K562 (cell line): ENCODE measurements around the gene ZNF627. TPM values are rescaled to one million over a fixed set of nuclear protein-coding genes. Genes with fewer than 3 reads are reported as not detected.

Experiments
- ATAC-seq: fragments of 200-7000 bp; cut with Tn5 transposase; 3 replicates; pipeline ENCODE4 v1.9.1; 2020; ENCODE audit warnings: moderate library complexity
- BruUV-seq: library from RNA; stranded (reverse); fragments of 400-500 nt; replicated peaks from 2 replicates; lab custom pipeline; 2021; lab: Mats Ljungman, UMichigan
- CTCF ChIA-PET: fragments of 300-600 bp; formaldehyde crosslinking; extraction: SDS; loops from one replicate; lab custom pipeline; 2021; ENCODE audit warnings: low intra/inter-chr PET ratio; lab: Yijun Ruan, JAX
- POLR2A ChIA-PET: fragments of 300-600, 350-650 bp; sonication (Branson Sonifier 250); formaldehyde crosslinking; extraction: SDS; loops from one replicate; lab custom pipeline; 2021; ENCODE audit warnings: antibody characterized with exemption, inconsistent platforms; lab: Yijun Ruan, JAX
- DNase-seq, 4 experiments: peaks; one replicate each; pipeline versions ENCODE4 v3.0.0 to v3.0.0-alpha.2; 2011 to 2018; ENCODE audit warnings: low spot score in 3 of 4, mixed read lengths in 3 of 4; ENCODE audit errors: extremely low read depth in 1 of 4
- FAIRE-seq: peaks from 2 replicates; lab custom pipeline; 2011; peaks lifted over from hg19 to GRCh38; lab: Jason Lieb, UNC
- H2AFZ ChIP-seq: 2 replicates; pipeline ENCODE4 v1.6.0; 2011; ENCODE audit warnings: low read depth, low read length, control low read depth, inconsistent platforms
- H3K27ac ChIP-seq: fragments of 200-600 bp; 3 replicates; pipeline ENCODE4 v1.8.0; 2011; ENCODE audit warnings: low read depth, mild to moderate bottlenecking, control low read depth, inconsistent platforms, low read length, moderate library complexity, mixed read lengths; ENCODE audit errors: extremely low read depth
- H3K27me3 ChIP-seq, 2 experiments: fragments of 300-600 bp in 1 of 2; 2 replicates in 1 of 2; 3 replicates in 1 of 2; pipeline versions ENCODE4 v1.6.0 to v1.8.0; 2011; ENCODE audit warnings: inconsistent platforms in 2 of 2, low read length in 2 of 2, mild to moderate bottlenecking in 1 of 2, mixed read lengths in 1 of 2, moderate library complexity in 1 of 2; ENCODE audit not compliant: control insufficient read depth in 2 of 2, insufficient read depth in 2 of 2
- H3K36me3 ChIP-seq: fragments of 300-600 bp; 3 replicates; pipeline ENCODE4 v1.8.0; 2011; ENCODE audit warnings: mild to moderate bottlenecking, low read length, inconsistent platforms; ENCODE audit not compliant: control insufficient read depth, insufficient read depth
- H3K4me1 ChIP-seq, 2 experiments: fragments of 200-600 bp in 1 of 2; replicated peaks in 1 of 2; 2 replicates in 1 of 2; 3 replicates in 1 of 2; pipeline versions ENCODE4 v1.5.1 to v1.8.0; 2011; ENCODE audit warnings: inconsistent platforms in 2 of 2, low read length in 2 of 2, mild to moderate bottlenecking in 1 of 2, mixed read lengths in 1 of 2, moderate library complexity in 1 of 2; ENCODE audit not compliant: control insufficient read depth in 2 of 2, insufficient read depth in 2 of 2
- H3K4me2 ChIP-seq: 2 replicates; pipeline ENCODE4 v1.6.1; 2011; ENCODE audit warnings: low read length, control low read depth, inconsistent platforms, mixed read lengths; ENCODE audit not compliant: insufficient read depth
- H3K4me3 ChIP-seq: fragments of 200-600 bp; sonication (generic), shearing (Covaris generic); 2 replicates; pipeline ENCODE4 v1.5.1; 2016; ENCODE audit warnings: control low read depth, inconsistent platforms
- H3K79me2 ChIP-seq: fragments of 200-600 bp; 3 replicates; pipeline ENCODE4 v1.8.0; 2011; ENCODE audit warnings: low read length, inconsistent platforms; ENCODE audit not compliant: control insufficient read depth, insufficient read depth
- H3K9ac ChIP-seq, 2 experiments: 2 replicates each; pipeline versions ENCODE4 v1.6.0 to v1.6.1; 2011; ENCODE audit warnings: low read depth in 2 of 2, low read length in 2 of 2, control low read depth in 1 of 2, inconsistent platforms in 1 of 2, mild to moderate bottlenecking in 1 of 2, mixed read lengths in 1 of 2; ENCODE audit not compliant: insufficient read depth in 1 of 2
- H3K9me1 ChIP-seq: one replicate; pipeline ENCODE4 v1.6.0; 2011; ENCODE audit warnings: inconsistent platforms, mild to moderate bottlenecking, low read length, moderate library complexity; ENCODE audit not compliant: control insufficient read depth, insufficient read depth
- H3K9me3 ChIP-seq: replicated peaks from 2 replicates; pipeline ENCODE4 v1.5.1; 2011; ENCODE audit warnings: low read depth, low read length, inconsistent platforms; ENCODE audit not compliant: control insufficient read depth, insufficient read depth
- H4K20me1 ChIP-seq: replicated peaks from 2 replicates; pipeline ENCODE4 v1.6.1; 2011; ENCODE audit warnings: low read length, inconsistent platforms, mixed read lengths; ENCODE audit not compliant: control insufficient read depth, insufficient read depth
- BCL6 ChIP-seq: fragments of 250-450 bp; sonication (Bioruptor Pico); IDR thresholded peaks from 2 replicates; pipeline ENCODE4 v1.4.0; 2020
- CBFA2T3 ChIP-seq: fragments of 450-650 bp; IDR thresholded peaks from 2 replicates; pipeline ENCODE4 v1.6.1; 2017
- CHD1 ChIP-seq: fragments of 200-600 bp; sonication (generic); IDR thresholded peaks from one replicate; pipeline ENCODE4 v1.6.1; 2012; ENCODE audit warnings: mild to moderate bottlenecking, moderate library complexity, low read length, inconsistent platforms
- ETV1 ChIP-seq: fragments of 450-650 bp; conservative IDR thresholded peaks from 2 replicates; pipeline ENCODE4 v1.6.1; 2016; ENCODE audit warnings: missing genetic modification characterization, control low read depth, low read depth, missing compliant biosample characterization
- HNRNPUL1 ChIP-seq: fragments of 200-400 bp; formaldehyde crosslinking; IDR thresholded peaks from 2 replicates; pipeline ENCODE4 v1.6.1; 2017; ENCODE audit warnings: low read length
- KLF10 ChIP-seq: fragments of 250-450 bp; sonication (Bioruptor Pico); IDR thresholded peaks from 2 replicates; pipeline ENCODE4 v1.6.1; 2021; ENCODE audit warnings: matching md5 sums
- MAFK ChIP-seq: IDR thresholded peaks from 2 replicates; pipeline ENCODE4 v1.6.1; 2011; ENCODE audit warnings: low read length, improper control_type of control experiment
- POLR2AphosphoS5 ChIP-seq: IDR thresholded peaks from 2 replicates; pipeline ENCODE4 v1.6.1; 2011; ENCODE audit warnings: mild to moderate bottlenecking, low read depth, low read length, moderate library complexity; ENCODE audit not compliant: control insufficient read depth, insufficient read depth
- SMAD4 ChIP-seq: fragments of 250-450 bp; sonication (Bioruptor Pico); conservative IDR thresholded peaks from 2 replicates; pipeline ENCODE4 v1.8.0; 2021; ENCODE audit warnings: inconsistent platforms, mild to moderate bottlenecking, moderate library complexity
- TEAD4 ChIP-seq, 2 experiments: sonication (generic) in 1 of 2; formaldehyde crosslinking in 1 of 2; IDR thresholded peaks; 2 replicates each; pipeline versions ENCODE4 v1.6.1 to v1.8.0; 2012 to 2022; ENCODE audit warnings: borderline replicate concordance in 1 of 2, inconsistent platforms in 1 of 2, low read length in 1 of 2, mild to moderate bottlenecking in 1 of 2, missing genetic modification reagents in 1 of 2
- ZNF445 ChIP-seq: fragments of 250-450 bp; sonication (Bioruptor Pico); IDR thresholded peaks from 2 replicates; pipeline ENCODE4 v1.4.0; 2020; ENCODE audit warnings: low read depth, mild to moderate bottlenecking, moderate library complexity
- WGBS: fragments of 100-300 bp; shearing (Covaris generic); methylation state at CpG from one replicate; pipeline ENCODE4 v1.1.6; 2016; ENCODE audit warnings: low coverage, mixed read lengths; ENCODE audit not compliant: insufficient coverage; ENCODE audit errors: missing lambda C conversion rate; 5-methylcytosine and 5-hydroxymethylcytosine counted together
- in situ Hi-C: fragments of 300-500 bp; cut with MboI; formaldehyde crosslinking; loops from 4 replicates; pipeline ENCODE4 v1.15.0; 2018; ENCODE audit warnings: inconsistent platforms, mixed read lengths
- intact Hi-C: fragments of 100-400 bp; cut with micrococcal nuclease; formaldehyde crosslinking; loops from 2 replicates; pipeline ENCODE4 v1.14.2; 2022
- polyA plus RNA-seq, 8 experiments: library from polyadenylated mRNA; depleted of rRNA in 4 of 8; stranded (reverse) in 5 of 8; unstranded in 3 of 8; fragments of >200 nt; fragmentation: Nextera tagmentation in 2 of 8; fragmentation: Illumina TruSeq in 1 of 8; extraction: Ambion mirVana in 2 of 8; extraction: Trizol in 1 of 8; gene quantifications; 2 replicates each; pipeline versions ENCODE4 v1.2.1 to v1.2.3, GENCODE V29; 2011 to 2014; ENCODE audit warnings: inconsistent platforms in 1 of 8, missing spikeins in 1 of 8
- total RNA-seq, 7 experiments: library from RNA; depleted of rRNA in 6 of 7; stranded (reverse); fragments of >200 nt in 6 of 7; fragmentation: Illumina TruSeq in 2 of 7; extraction: Trizol in 2 of 7; gene quantifications; 2 replicates each; pipeline versions ENCODE4 v1.2.1 to v1.2.3, GENCODE V29; 2011 to 2021; ENCODE audit warnings: low replicate concordance in 1 of 7
- TF ChIP-seq, protein P1 (sequence below): fragments of 450-650 bp; IDR thresholded peaks from 2 replicates; pipeline ENCODE4 v1.6.1; 2017; ENCODE audit warnings: antibody characterized with exemption, mild to moderate bottlenecking
- TF ChIP-seq, protein P2 (sequence below): sonication (generic); formaldehyde crosslinking; IDR thresholded peaks from 2 replicates; pipeline ENCODE4 v1.8.0; 2023; ENCODE audit warnings: mild to moderate bottlenecking, missing genetic modification reagents

ZNF627 gene
- total and polyA plus RNA-seq, 9 of the 15 experiments (the other 6 are each of a cell fraction or from before 2014, with no cell fraction given) = 6.4 to 19.9 (median 10.6) TPM

DNA sequence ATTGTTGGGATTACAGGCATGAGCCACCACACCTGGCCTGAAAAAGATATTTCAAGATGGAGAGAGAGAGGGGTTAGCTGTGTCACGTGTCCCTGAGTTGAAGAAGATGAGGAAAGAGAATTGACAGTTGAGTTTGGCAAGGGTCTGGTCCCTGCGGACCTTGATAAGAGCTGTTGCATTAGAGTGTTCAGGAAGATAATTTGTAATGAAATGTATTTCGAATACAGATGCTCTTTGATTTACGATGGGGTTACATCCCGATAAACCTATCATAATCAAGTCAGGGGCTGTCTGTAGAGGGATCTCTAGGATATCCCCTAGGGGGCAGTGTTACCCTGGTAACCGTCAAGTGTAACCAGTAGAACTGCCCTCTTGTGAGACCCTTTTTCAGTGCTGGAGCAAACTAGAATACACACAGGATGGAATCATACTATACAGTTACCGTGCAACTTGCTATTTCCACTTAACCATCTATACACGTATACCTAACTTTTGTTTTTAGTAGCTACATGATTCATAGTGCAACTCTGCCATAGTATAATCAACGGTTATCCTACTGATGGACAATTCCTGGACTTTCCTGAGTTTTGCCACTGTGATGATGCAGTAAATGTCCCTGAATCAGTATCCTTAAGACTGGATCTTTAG, 36.8 kb upstream of the ZNF627 start:
- no peaks in the 10 kb centered on the region for H3K9me3 ChIP-seq
- FAIRE-seq = peak; percentile 89
- in situ Hi-C loops = no loop called here
- peaks cover 55% of the 10 kb centered on the region for H3K79me2 ChIP-seq
- H3K36me3 ChIP-seq = peaks cover 16% of the 10 kb centered on the region; the same call in 2 of the 3 replicates
- H3K27ac ChIP-seq = peak overlapping the region; percentile 94
- H3K4me2 ChIP-seq = peak overlapping the region; percentile 98
- ATAC-seq = peak; percentile 77
- peak; percentile 68 to 96 (median 80) for DNase-seq
- H3K9ac ChIP-seq = peak overlapping the region in 1 of 2 experiments; percentile 92; a peak in 2 of 4 replicates
- H3K4me1 ChIP-seq = peaks cover 48% of the 10 kb centered on the region in 2 experiments
- ChIA-PET CTCF (interaction anchor here (0.6 to 3.1 kb wide), 3 partner anchors 27 to 38 kb away, joined by 3 to 32 read pairs (median 4); partner anchors contain the start of gene ZNF627), POLR2A (interaction anchor here (0.6 to 1.3 kb wide), 4 partner anchors 10 to 63 kb away, joined by 3 to 5 read pairs (median 4); no protein-coding TSS in a partner anchor)
- BruUV-seq = no TSS peak
- 6% methylated on average over 9 of the region's 9 CpGs for WGBS
- peak overlapping the region; percentile 88 for H3K4me3 ChIP-seq
- intact Hi-C loops = loop anchor here (1.0 to 5.0 kb wide), 2 partner anchors 27 to 137 kb away; no protein-coding TSS in a partner anchor
- H2AFZ ChIP-seq = peak overlapping the region; percentile 30; the same call in 1 of the 2 replicates
- no peaks in the 10 kb centered on the region for H3K27me3 ChIP-seq
- peaks cover 4% of the 10 kb centered on the region for H3K9me1 ChIP-seq
- peaks cover 8% of the 10 kb centered on the region; the same call in 1 of the 2 replicates for H4K20me1 ChIP-seq
- no peak for TF ChIP-seq ETV1 (tag)
- TF ChIP-seq ZNF445 (CRISPR knock-in tag) = no peak
- TF ChIP-seq CBFA2T3 = peak; percentile 98
- peak; percentile 86 for TF ChIP-seq POLR2AphosphoS5
- peak; percentile 4 for TF ChIP-seq CHD1
- TF ChIP-seq SMAD4 (CRISPR knock-in tag) = 0 out of 2 replicates have a peak, but pooled peaks have one; percentile 60
- TF ChIP-seq, protein P1, sequence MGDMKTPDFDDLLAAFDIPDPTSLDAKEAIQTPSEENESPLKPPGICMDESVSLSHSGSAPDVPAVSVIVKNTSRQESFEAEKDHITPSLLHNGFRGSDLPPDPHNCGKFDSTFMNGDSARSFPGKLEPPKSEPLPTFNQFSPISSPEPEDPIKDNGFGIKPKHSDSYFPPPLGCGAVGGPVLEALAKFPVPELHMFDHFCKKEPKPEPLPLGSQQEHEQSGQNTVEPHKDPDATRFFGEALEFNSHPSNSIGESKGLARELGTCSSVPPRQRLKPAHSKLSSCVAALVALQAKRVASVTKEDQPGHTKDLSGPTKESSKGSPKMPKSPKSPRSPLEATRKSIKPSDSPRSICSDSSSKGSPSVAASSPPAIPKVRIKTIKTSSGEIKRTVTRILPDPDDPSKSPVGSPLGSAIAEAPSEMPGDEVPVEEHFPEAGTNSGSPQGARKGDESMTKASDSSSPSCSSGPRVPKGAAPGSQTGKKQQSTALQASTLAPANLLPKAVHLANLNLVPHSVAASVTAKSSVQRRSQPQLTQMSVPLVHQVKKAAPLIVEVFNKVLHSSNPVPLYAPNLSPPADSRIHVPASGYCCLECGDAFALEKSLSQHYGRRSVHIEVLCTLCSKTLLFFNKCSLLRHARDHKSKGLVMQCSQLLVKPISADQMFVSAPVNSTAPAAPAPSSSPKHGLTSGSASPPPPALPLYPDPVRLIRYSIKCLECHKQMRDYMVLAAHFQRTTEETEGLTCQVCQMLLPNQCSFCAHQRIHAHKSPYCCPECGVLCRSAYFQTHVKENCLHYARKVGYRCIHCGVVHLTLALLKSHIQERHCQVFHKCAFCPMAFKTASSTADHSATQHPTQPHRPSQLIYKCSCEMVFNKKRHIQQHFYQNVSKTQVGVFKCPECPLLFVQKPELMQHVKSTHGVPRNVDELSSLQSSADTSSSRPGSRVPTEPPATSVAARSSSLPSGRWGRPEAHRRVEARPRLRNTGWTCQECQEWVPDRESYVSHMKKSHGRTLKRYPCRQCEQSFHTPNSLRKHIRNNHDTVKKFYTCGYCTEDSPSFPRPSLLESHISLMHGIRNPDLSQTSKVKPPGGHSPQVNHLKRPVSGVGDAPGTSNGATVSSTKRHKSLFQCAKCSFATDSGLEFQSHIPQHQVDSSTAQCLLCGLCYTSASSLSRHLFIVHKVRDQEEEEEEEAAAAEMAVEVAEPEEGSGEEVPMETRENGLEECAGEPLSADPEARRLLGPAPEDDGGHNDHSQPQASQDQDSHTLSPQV = peak; percentile 84
- TF ChIP-seq BCL6 (CRISPR knock-in tag) = no peak
- TF ChIP-seq MAFK = no peak
- no peak for TF ChIP-seq HNRNPUL1
- TF ChIP-seq, protein P2, sequence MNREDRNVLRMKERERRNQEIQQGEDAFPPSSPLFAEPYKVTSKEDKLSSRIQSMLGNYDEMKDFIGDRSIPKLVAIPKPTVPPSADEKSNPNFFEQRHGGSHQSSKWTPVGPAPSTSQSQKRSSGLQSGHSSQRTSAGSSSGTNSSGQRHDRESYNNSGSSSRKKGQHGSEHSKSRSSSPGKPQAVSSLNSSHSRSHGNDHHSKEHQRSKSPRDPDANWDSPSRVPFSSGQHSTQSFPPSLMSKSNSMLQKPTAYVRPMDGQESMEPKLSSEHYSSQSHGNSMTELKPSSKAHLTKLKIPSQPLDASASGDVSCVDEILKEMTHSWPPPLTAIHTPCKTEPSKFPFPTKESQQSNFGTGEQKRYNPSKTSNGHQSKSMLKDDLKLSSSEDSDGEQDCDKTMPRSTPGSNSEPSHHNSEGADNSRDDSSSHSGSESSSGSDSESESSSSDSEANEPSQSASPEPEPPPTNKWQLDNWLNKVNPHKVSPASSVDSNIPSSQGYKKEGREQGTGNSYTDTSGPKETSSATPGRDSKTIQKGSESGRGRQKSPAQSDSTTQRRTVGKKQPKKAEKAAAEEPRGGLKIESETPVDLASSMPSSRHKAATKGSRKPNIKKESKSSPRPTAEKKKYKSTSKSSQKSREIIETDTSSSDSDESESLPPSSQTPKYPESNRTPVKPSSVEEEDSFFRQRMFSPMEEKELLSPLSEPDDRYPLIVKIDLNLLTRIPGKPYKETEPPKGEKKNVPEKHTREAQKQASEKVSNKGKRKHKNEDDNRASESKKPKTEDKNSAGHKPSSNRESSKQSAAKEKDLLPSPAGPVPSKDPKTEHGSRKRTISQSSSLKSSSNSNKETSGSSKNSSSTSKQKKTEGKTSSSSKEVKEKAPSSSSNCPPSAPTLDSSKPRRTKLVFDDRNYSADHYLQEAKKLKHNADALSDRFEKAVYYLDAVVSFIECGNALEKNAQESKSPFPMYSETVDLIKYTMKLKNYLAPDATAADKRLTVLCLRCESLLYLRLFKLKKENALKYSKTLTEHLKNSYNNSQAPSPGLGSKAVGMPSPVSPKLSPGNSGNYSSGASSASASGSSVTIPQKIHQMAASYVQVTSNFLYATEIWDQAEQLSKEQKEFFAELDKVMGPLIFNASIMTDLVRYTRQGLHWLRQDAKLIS (CRISPR knock-in tag) = peak; percentile 63; the same call in 1 of the 2 replicates
- TF ChIP-seq KLF10 (CRISPR knock-in tag) = no peak
- peak; percentile 96 for TF ChIP-seq TEAD4 (IDR thresholded peaks at IDR 0.05; ENCODE audit: low read length)
- TF ChIP-seq TEAD4 (CRISPR knock-in tag; IDR thresholded peaks at IDR 0.05; ENCODE audit: borderline replicate concordance) = no peak
